ENCODE data around the gene ENOX2.

The ENOX2 gene

DNA sequence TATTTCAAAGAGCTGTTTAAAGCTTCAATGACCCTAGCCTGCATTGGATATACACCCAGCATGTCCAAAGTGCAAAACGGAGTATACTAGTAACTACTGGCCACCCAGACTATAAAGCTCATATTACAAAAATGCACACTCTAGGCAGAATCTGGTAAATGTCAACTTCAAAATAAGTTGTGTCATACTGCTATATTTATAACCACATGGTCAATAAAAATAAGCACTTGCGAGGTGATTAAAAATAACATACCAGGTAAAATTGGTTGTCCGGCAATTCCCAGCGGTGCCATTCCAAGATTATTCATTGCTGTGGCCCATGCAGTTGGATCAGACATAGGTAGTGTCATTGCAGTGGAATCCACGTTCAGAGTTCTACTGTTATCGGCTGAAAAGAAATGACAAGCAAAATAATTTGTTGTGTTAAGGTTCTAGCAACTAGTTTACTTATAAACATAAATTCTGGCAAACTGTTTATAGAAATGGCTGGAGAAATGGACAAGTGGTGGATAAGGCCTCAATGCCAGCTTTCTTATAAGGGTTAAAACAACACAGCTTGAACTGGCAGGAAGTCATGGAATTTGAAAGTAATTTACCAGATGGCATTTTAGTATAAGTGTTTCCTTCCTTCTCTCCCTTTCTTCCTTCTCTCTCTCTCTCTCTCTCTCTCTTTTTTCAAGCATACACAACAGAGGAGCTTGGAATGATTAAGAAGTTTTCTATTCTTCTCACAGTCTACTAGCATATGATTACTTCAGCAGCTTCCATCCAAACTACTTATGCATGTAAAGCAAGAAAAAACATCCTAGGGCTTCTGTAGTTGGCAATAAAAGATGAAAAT lies 199.9 kb downstream of the ENOX2 start:
- Histone ChIP-seq H3K4me1 (no peaks in the 10 kb centered on the region), H3K27ac (no peak overlapping the region)

DNA sequence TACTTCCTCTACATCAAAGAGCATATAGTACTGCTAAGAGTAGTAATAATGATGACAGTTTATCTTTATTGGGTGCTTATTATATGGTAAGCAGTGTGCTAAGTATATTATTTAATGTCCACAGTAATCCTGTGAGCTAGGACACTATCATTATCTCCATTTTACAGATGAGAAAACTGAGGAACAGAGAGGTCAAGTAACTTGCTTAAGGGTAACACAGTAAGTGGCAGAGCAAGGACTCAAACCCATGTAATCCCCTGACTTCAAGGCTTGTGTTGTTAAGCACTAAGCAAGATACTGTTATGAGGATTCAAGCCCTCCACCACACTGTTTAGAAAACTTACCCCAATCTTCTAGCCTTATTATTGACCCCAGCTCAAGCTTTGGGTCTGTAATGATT lies 202.4 kb downstream of the ENOX2 start:
- TF ChIP-seq Cebpa-rat (IDR thresholded peaks at IDR 0.05): no peak
- H3K27ac ChIP-seq: no peak overlapping the region
- H4K20me1 ChIP-seq: no peaks in the 10 kb centered on the region
- no peak overlapping the region for H3K4me3 ChIP-seq
- peaks cover 91 to 98% (median 97%) of the 10 kb centered on the region in 11 experiments for H3K27me3 ChIP-seq
- no peaks in the 10 kb centered on the region for H3K9me3 ChIP-seq (replicated peaks in 1 of 11)
- no peak overlapping the region for H3K4me2 ChIP-seq
- no peak overlapping the region for H3K9ac ChIP-seq
- peaks cover 0 to 9% (median 0%) of the 10 kb centered on the region in 10 experiments; a peak in 4 of 20 replicates for H3K4me1 ChIP-seq
- peaks cover 0 to 11% (median 0%) of the 10 kb centered on the region in 11 experiments; a peak in 2 of 22 replicates for H3K36me3 ChIP-seq

More for the DNA sequence above, 199.9 kb downstream of the ENOX2 start:
- Histone ChIP-seq H3K36me3 (peaks cover 0 to 11% (median 0%) of the 10 kb centered on the region in 11 experiments; a peak in 2 of 22 replicates), H3K4me3 (no peak overlapping the region), H3K27me3 (peaks cover 91 to 98% (median 97%) of the 10 kb centered on the region in 11 experiments), H3K9ac (no peak overlapping the region), H4K20me1 (peaks cover 0 to 4% (median 0%) of the 10 kb centered on the region in 11 experiments; a peak in 1 of 22 replicates), H3K4me2 (no peak overlapping the region), H3K9me3 (replicated peaks in 1 of 11) (no peaks in the 10 kb centered on the region)
- no peak for TF ChIP-seq Cebpa-rat (IDR thresholded peaks at IDR 0.05)

DNA sequence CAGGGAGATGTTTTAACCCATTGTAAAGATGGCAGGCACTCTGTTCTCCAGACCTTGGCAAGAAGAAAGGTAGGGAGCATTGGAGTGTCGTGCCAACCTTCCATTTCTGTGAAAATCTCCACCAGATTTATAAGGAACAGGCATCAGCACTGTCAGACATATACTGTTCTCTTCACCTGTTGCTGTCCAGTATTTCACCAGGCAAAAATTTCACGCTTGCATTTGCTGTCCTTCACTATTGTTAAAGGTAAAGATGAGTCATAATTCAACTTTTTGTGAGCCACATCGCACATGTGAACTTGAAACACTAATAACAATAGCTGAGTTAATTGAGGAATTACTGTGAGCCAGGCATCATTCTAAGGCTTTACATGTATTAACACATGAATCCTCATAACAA lies 203.4 kb downstream of the ENOX2 start:
- Histone ChIP-seq H3K27ac (no peak overlapping the region), H3K36me3 (peaks cover 0 to 11% (median 0%) of the 10 kb centered on the region in 11 experiments; a peak in 2 of 22 replicates), H3K9me3 (replicated peaks in 1 of 11) (no peaks in the 10 kb centered on the region), H3K4me2 (no peak overlapping the region), H3K27me3 (peaks cover 91 to 98% (median 97%) of the 10 kb centered on the region in 11 experiments), H3K4me3 (no peak overlapping the region), H3K9ac (no peak overlapping the region), H4K20me1 (no peaks in the 10 kb centered on the region), H3K4me1 (peaks cover 0 to 9% (median 0%) of the 10 kb centered on the region in 10 experiments; a peak in 4 of 20 replicates)
- no peak for TF ChIP-seq Cebpa-rat (IDR thresholded peaks at IDR 0.05)

DNA sequence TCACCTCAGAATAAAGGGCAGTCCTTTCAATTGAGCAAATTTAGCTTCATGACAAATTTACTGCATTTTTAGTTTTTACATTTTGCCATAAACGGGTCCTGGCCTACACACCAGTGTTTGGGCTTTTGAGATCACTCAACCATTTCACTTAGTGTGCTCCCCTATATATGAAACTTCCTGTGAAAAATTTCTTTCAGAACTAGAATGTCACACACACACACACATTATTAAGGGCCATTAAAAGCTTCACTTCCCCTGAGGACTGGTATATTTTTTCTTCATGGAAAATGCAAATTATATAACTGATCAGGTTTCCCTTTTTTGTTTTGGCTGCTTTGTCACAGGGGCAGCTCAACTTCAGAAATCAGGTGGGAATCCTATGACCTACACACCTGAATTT lies 206.5 kb downstream of the ENOX2 start:
- Histone ChIP-seq H3K27ac (no peak overlapping the region), H4K20me1 (no peaks in the 10 kb centered on the region), H3K27me3 (peaks cover 89 to 98% (median 97%) of the 10 kb centered on the region in 11 experiments), H3K4me1 (peaks cover 0 to 9% (median 0%) of the 10 kb centered on the region in 10 experiments; a peak in 4 of 20 replicates), H3K9ac (no peak overlapping the region), H3K4me2 (peak overlapping the region in 4 of 11 experiments; percentile 5 to 14 (median 10); a peak in 4 of 22 replicates), H3K4me3 (no peak overlapping the region), H3K9me3 (replicated peaks in 1 of 11) (no peaks in the 10 kb centered on the region), H3K36me3 (peaks cover 0 to under 1% (median 0%) of the 10 kb centered on the region in 11 experiments; a peak in 1 of 22 replicates)
- TF ChIP-seq Cebpa-rat (IDR thresholded peaks at IDR 0.05): no peak

DNA sequence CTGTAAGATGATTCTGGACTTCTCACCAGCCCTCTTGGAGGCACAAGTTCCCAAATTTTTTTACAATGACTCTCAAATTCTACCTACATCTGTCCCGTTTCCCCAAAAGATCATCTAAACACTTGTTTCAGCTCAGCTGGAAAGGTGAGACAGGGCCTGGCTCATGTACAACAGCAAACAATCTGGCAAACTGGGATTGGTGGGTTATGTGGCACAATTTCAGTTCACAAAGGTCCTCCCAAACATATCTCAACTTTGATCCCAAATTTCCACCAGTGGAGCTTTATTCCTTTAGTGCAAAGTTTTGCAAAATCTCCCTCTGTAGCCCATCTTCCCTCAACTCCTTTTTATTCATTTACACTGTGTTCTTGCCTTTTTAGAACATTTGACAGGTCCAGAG lies 207.1 kb downstream of the ENOX2 start:
- Histone ChIP-seq H3K4me1 (peaks cover 0 to 9% (median 0%) of the 10 kb centered on the region in 10 experiments; a peak in 4 of 20 replicates), H3K36me3 (no peaks in the 10 kb centered on the region; a peak in 1 of 22 replicates), H3K9ac (no peak overlapping the region), H4K20me1 (no peaks in the 10 kb centered on the region), H3K27ac (no peak overlapping the region), H3K4me2 (no peak overlapping the region), H3K4me3 (no peak overlapping the region), H3K27me3 (peaks cover 86 to 100% (median 99%) of the 10 kb centered on the region in 11 experiments), H3K9me3 (replicated peaks in 1 of 11) (no peaks in the 10 kb centered on the region)
- no peak for TF ChIP-seq Cebpa-rat (IDR thresholded peaks at IDR 0.05)

DNA sequence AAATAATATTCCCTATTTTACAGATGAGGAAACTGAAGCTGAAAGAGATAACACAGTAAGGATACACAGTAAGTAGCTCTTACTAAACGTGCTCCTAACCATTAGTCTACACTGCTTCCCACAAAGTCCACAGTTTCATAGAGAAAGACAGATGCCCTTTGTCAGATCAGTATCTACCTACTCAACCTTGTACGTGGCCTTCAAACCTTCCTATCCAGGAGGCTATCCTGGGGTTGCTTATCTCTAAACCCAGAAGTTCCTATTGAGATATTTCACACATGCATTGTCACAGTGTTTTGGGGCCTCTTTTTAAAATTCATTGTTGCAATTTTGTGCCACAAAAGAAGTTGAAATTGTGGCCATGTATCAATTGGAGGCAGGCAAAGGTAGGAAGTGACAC lies 208.0 kb downstream of the ENOX2 start:
- Histone ChIP-seq H4K20me1 (0 out of 22 replicates have a peak, but pooled peaks cover 0 to 6% (median 0%) of the 10 kb centered on the region in 11 experiments), H3K27ac (no peak overlapping the region), H3K27me3 (peaks cover 85 to 99% (median 98%) of the 10 kb centered on the region in 11 experiments), H3K9me3 (replicated peaks in 1 of 11) (no peaks in the 10 kb centered on the region), H3K4me3 (no peak overlapping the region), H3K9ac (no peak overlapping the region), H3K4me1 (peaks cover 0 to 9% (median 0%) of the 10 kb centered on the region in 10 experiments; a peak in 4 of 20 replicates), H3K36me3 (no peaks in the 10 kb centered on the region), H3K4me2 (no peak overlapping the region)
- TF ChIP-seq Cebpa-rat (IDR thresholded peaks at IDR 0.05): no peak

DNA sequence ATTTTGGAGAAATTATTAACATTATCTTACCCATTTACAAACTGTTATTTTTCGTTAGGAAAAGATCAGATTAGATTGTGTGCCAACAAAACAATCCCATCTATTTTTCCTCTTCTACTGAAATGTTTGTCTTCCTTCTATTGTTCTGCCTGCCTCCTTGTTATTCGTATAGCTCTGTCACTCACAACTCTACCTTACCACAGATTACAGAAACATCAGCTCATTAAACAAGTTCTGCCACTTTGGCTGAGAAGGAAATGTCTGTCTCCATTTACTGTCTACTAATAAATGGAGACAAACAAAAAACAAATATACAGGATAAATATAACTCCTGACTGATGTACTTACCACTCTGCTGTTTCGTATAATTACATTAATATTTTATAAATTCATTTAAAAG lies 211.4 kb downstream of the ENOX2 start:
- Histone ChIP-seq H4K20me1 (0 out of 22 replicates have a peak, but pooled peaks cover 0 to 6% (median 0%) of the 10 kb centered on the region in 11 experiments), H3K9ac (no peak overlapping the region), H3K4me1 (peaks cover 0 to 3% (median 0%) of the 10 kb centered on the region in 10 experiments; a peak in 3 of 20 replicates), H3K27me3 (peaks cover 86 to 99% (median 98%) of the 10 kb centered on the region in 11 experiments), H3K4me3 (no peak overlapping the region), H3K36me3 (peaks cover 0 to 8% (median 0%) of the 10 kb centered on the region in 11 experiments; a peak in 3 of 22 replicates), H3K27ac (no peak overlapping the region), H3K4me2 (no peak overlapping the region), H3K9me3 (replicated peaks in 1 of 11) (no peaks in the 10 kb centered on the region)
- TF ChIP-seq Cebpa-rat (IDR thresholded peaks at IDR 0.05): no peak

DNA sequence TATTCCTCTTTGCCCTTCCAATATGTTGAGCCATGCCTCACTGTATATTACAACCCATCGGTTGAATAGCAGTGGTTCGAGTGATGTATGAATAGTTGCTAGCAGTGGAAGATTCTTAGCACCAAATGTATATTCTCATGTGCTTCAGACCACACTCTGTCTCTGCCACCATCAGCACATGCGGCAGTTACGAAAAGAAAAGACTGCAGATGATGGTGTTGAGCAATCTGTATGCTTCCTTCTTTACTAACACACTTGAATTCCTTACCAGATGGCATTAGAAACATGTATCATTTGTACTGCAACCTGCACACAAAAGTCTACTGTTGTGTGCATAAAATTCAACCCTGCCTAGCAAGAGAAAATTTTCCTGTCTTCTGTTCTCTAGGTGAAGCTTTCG lies 214.6 kb downstream of the ENOX2 start:
- TF ChIP-seq Cebpa-rat (IDR thresholded peaks at IDR 0.05): no peak

DNA sequence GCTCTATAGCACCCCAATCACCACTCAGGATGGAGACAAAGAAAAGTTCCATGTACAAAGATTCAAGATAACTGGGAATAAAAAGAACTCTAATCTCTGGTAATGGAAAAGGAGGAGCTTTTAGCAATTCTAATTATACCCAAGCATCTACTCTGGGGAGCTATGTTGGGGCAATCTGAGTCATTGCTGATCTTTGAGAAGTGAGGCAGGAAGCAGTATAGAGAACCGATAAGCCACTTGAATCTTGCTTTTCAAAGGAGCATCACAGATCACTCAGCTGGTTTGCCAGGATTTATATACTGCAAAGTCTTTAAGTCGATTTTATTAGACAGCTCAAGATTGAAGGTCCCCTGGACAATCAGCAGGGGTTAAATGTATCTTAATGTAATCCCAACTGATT lies 220.0 kb downstream of the ENOX2 start:
- Histone ChIP-seq H3K9me3 (replicated peaks in 1 of 11) (no peaks in the 10 kb centered on the region), H3K4me3 (no peak overlapping the region), H3K4me2 (no peak overlapping the region), H3K27ac (no peak overlapping the region), H3K27me3 (peaks cover 94 to 100% (median 99%) of the 10 kb centered on the region in 11 experiments), H3K9ac (no peak overlapping the region), H3K36me3 (peaks cover 0 to 18% (median 0%) of the 10 kb centered on the region in 11 experiments; a peak in 3 of 22 replicates), H4K20me1 (no peaks in the 10 kb centered on the region; a peak in 2 of 22 replicates), H3K4me1 (no peaks in the 10 kb centered on the region)
- TF ChIP-seq Cebpa-rat (IDR thresholded peaks at IDR 0.05): no peak

More for the DNA sequence above, 214.6 kb downstream of the ENOX2 start:
- Histone ChIP-seq H4K20me1 (peaks cover 0 to 6% (median 0%) of the 10 kb centered on the region in 11 experiments; a peak in 2 of 22 replicates), H3K4me2 (no peak overlapping the region), H3K4me3 (no peak overlapping the region), H3K9ac (no peak overlapping the region), H3K4me1 (no peaks in the 10 kb centered on the region), H3K36me3 (peaks cover 0 to 10% (median 0%) of the 10 kb centered on the region in 11 experiments; a peak in 3 of 22 replicates), H3K27ac (no peak overlapping the region), H3K9me3 (replicated peaks in 1 of 11) (no peaks in the 10 kb centered on the region), H3K27me3 (peaks cover 86 to 99% (median 98%) of the 10 kb centered on the region in 11 experiments)

Data from BLaER1 treated with 17β-estradiol and CSF1 and Interleukin-3, amounts not matched to agents 10 nM and 100 nM (cell line).